NCI-H1417 treated with DMSO at 0.1 percent for 48 hours (cell line): ENCODE results near the gene PTGIS.

Experiments used
- DNase-seq: peaks from one replicate; lab custom pipeline; 2025; lab: John Stamatoyannopoulos, UW

Gene PTGIS

DNA sequence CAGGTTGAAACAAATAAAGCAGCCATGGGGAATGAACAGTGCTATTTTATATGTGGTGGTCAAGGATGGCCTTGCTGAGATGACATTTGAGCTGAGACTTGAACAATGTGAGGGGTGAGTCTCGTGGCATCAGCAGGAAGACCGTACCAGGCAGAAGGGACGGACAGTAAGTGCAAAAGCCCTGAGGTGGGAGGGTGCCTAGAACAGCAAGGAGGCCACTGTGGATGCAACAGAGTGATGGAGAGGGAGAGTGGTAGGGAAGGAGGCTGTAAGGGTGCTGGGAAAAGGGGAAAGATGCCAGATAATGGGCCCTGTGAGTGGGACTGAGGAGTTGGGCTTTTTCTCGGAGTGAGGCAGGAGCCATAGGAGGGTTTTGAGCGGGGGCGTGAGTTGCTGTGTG is 97.0 kb downstream of the PTGIS start:
- DNase-seq: no peak

DNA sequence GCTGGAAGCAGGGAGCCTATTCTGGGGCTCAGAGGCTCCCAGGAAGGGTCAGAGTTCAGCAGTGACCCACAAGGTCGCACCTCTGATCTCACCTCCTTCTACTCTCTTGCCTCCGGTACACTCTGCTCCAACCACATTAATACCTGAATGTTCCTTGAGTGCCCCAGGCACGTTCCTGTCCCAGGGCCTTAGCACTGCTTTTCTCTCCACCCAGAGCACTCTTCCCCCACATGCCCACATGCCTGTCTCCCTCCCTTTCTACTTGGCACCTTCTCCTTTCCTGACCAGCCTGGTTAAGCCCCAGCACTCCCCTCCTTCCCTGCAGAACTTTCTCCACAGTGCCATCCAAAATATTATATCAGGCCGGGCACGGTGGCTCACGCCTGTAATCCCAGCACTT is 98.9 kb downstream of the PTGIS start:
- no peak for DNase-seq

- no peak for DNase-seq
Observed at GRCh38 chr20:49468412-49468811, 99.5 kb downstream of the PTGIS start.

- DNase-seq: no peak
Observed at GRCh38 chr20:49466114-49466912, 101.6 kb downstream of the PTGIS start.

- no peak for DNase-seq
Observed at GRCh38 chr20:49464556-49464955, 103.4 kb downstream of the PTGIS start.

DNA sequence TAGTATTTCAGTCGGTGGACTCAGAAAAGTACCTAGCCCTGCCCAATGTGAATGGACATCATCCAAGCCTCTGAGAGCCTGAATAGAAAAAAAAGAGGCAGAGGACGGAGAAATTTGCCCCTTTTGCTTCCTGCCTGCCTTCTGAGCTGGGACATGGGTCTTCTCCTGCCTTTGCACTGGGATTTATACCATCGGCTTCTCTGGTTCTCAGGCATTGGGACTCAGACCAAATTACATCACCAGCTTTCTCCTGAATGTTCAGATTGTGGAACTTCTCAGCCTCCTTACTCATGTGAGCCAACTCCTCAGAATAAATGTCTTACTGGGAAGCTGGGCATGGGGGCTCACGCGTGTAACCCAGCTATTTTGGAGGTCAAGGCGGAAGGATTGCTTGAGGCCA is 105.3 kb downstream of the PTGIS start:
- no peak for DNase-seq

DNA sequence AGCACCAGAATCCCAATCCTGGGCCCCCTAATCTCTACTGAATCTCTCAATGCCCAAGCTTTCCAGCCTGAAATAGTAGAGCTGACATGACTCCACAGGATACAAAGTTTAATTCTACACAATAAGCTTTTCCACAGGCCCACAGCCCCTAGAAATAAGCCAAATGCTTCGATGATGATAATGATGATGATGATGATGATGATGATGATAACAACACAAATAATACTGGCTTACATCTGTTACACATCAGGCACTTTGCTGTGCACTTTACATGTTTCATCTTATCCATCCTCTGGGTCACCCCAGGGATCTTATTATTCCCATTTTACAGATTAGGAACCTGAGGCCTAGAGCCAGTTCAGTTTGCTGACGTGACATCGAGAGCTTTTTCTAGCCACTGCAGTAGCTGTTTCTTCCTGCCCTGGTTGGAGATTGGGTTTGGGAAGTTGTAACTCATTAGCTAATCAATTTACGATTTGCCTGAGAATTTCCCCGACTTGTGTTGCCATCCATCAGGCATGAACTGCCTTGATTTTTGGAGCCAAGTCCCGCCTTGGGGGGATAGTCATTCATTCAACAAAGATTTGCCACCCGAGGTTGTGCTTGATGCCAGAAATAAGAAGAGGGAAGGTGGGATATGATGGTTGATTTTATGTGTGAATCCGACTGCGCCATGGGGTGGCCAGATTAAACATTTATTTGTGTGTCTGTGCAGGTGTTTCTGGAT is 105.9 kb downstream of the PTGIS start:
- no peak for DNase-seq

GRCh38 chr20:49460916-49461315 is 107.0 kb downstream of the PTGIS start:
- no peak for DNase-seq

DNA sequence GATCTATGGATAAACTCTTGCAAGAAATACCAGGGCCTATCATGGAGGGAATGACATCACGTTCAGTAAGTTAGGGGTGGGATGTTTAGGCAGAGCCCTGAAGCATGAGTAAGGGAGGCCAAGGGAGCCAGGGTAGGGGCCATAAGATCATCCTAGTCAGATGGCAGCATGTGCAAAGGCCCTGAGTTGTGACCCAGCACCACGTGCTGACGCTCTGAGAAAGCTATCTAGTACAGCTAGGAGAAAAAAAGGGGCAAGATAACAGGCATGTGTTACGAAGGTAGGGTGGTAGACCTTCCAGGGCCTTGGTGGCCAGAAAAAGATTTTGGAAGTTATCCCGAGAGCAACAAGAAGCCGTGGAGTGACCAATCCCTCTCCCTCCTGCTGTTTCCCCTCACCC is 107.8 kb downstream of the PTGIS start:
- no peak for DNase-seq

DNA sequence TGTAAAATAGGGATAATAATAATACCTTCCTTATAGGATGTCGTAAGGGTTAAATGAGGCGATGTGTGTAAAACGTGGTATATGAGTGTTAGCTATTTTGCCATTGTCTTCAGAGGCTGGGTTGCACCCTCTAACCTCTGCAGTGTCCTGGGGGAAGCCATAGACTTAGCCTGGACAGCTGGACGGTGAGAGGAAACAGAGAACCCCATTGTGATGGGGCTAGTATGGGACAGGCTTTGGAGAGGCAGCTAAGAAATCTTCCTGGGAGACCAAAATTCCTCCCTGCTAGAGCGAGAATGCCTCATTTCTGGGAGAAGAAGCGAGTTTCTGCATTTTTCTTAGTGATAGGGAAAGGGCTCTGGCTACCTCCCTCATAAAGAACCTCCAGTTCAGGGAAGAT is 108.3 kb downstream of the PTGIS start:
- no peak for DNase-seq

DNA sequence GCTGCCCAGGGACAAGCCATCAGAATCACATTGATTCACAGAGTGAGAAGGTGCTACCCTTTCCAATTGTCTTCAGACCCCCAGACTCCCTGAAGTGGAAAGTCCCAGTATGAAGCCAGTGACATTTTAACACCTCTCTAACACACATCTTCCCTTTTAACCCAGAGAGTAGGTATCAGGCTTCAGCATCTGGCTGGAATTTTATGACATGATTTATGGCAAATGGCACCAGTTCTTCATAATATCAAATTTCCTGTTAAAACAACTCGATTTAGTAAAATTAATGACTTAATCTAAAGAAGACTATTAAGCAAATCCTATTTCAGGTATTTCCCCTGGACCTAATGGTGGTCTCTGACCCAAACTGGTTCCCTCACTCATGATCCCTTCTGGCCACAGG is 110.5 kb downstream of the PTGIS start:
- no peak for DNase-seq

DNA sequence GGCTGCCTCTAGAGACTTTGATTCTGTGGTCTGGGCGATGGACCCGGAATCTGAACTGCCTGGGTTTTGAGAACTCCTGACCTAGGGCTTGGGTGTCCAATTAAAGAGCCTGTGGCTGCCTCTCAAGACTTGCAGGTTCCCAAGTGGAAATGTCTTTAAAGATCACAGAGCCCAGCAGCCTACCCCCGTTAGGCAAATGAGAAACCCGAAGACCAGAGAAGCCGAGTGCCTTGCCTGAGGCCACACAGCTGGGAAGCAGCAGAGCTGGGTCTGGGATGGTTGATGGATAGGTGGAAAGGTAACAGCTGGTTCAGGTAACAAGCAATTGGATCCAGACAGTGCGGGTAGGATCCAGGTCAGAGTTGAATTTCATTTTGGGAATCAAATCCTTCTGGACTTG is 111.3 kb downstream of the PTGIS start:
- DNase-seq: no peak

GRCh38 chr20:49455691-49456090 is 112.2 kb downstream of the PTGIS start:
- DNase-seq: no peak
